HEK293T (cell line): ENCODE data around the gene KRTAP12-1.

ENCODE experiments used
- CTCF ChIA-PET: fragments of 350-600 bp; formaldehyde crosslinking; extraction: SDS; loops from one replicate; lab custom pipeline; 2021; ENCODE audit warnings: antibody characterized with exemption, inconsistent platforms; lab: Yijun Ruan, JAX
- POLR2A ChIA-PET: fragments of 350-600 bp; formaldehyde crosslinking; extraction: SDS; loops from one replicate; lab custom pipeline; 2020; ENCODE audit warnings: antibody characterized with exemption, inconsistent platforms; lab: Yijun Ruan, JAX
- DNase-seq: peaks from one replicate; pipeline ENCODE4 v3.0.0; 2012; ENCODE audit warnings: mixed read lengths; ENCODE audit errors: extremely low spot score
- ARNT ChIP-seq: fragments of 450-650 bp; IDR thresholded peaks from 2 replicates; pipeline ENCODE4 v1.6.1; 2017; ENCODE audit warnings: mild to moderate bottlenecking
- BHLHE40 ChIP-seq: fragments of 450-650 bp; IDR thresholded peaks from 2 replicates; pipeline ENCODE4 v1.6.1; 2016; ENCODE audit warnings: mild to moderate bottlenecking, moderate library complexity, borderline replicate concordance
- CTBP1 ChIP-seq: fragments of 450-650 bp; IDR thresholded peaks from 2 replicates; pipeline ENCODE4 v1.6.1; 2016; ENCODE audit warnings: borderline replicate concordance
- ELF4 ChIP-seq: fragments of 450-650 bp; IDR thresholded peaks from 2 replicates; pipeline ENCODE4 v1.6.1; 2017; ENCODE audit warnings: antibody characterized with exemption
- FOXA1 ChIP-seq: fragments of 450-650 bp; IDR thresholded peaks from 2 replicates; pipeline ENCODE4 v1.6.1; 2016; ENCODE audit warnings: mild to moderate bottlenecking
- FOXK2 ChIP-seq: fragments of 450-650 bp; IDR thresholded peaks from 2 replicates; pipeline ENCODE4 v1.6.1; 2016; ENCODE audit warnings: mild to moderate bottlenecking
- FOXM1 ChIP-seq: fragments of 450-650 bp; IDR thresholded peaks from 2 replicates; pipeline ENCODE4 v1.6.1; 2017; ENCODE audit warnings: mild to moderate bottlenecking, borderline replicate concordance
- HDGF ChIP-seq: fragments of 450-650 bp; IDR thresholded peaks from 2 replicates; pipeline ENCODE4 v1.6.1; 2017; ENCODE audit warnings: antibody characterized with exemption, borderline replicate concordance
- L3MBTL2 ChIP-seq: fragments of 450-650 bp; conservative IDR thresholded peaks from 2 replicates; pipeline ENCODE4 v1.6.1; 2016; ENCODE audit warnings: mild to moderate bottlenecking
- LEF1 ChIP-seq: fragments of 450-650 bp; IDR thresholded peaks from 2 replicates; pipeline ENCODE4 v1.6.1; 2017; ENCODE audit warnings: mild to moderate bottlenecking, borderline replicate concordance
- NFRKB ChIP-seq: fragments of 450-650 bp; IDR thresholded peaks from 2 replicates; pipeline ENCODE4 v1.6.1; 2016; ENCODE audit warnings: mild to moderate bottlenecking, moderate library complexity
- PKNOX1 ChIP-seq: fragments of 450-650 bp; IDR thresholded peaks from 2 replicates; pipeline ENCODE4 v1.6.1; 2016
- SP1 ChIP-seq: fragments of 450-650 bp; IDR thresholded peaks from 2 replicates; pipeline ENCODE4 v1.6.1; 2017
- SUZ12 ChIP-seq: fragments of 450-650 bp; IDR thresholded peaks from 2 replicates; pipeline ENCODE4 v1.6.1; 2016; ENCODE audit warnings: mild to moderate bottlenecking
- TARDBP ChIP-seq: fragments of 450-650 bp; IDR thresholded peaks from 2 replicates; pipeline ENCODE4 v1.6.1; 2016
- ZNF384 ChIP-seq: fragments of 450-650 bp; IDR thresholded peaks from 2 replicates; pipeline ENCODE4 v1.6.1; 2016

KRTAP12-1 gene

GRCh38 chr21:44727757-44728156 lies 45.8 kb upstream of the KRTAP12-1 start:
- TF ChIP-seq SP1 (no peak), ZNF384 (no peak), SUZ12 (no peak), HDGF (no peak), FOXA1 (no peak), ARNT (no peak)
- no peak for DNase-seq
- CTCF ChIA-PET = no interaction called here
- POLR2A ChIA-PET = no interaction called here

GRCh38 chr21:44727321-44727720 lies 45.4 kb upstream of the KRTAP12-1 start:
- CTCF ChIA-PET = no interaction called here
- TF ChIP-seq BHLHE40 = no peak
- TF ChIP-seq NFRKB = no peak
- TF ChIP-seq FOXA1 = no peak
- no peak for TF ChIP-seq CTBP1
- no peak for TF ChIP-seq ELF4
- no peak for TF ChIP-seq SP1
- TF ChIP-seq PKNOX1 = no peak
- TF ChIP-seq L3MBTL2 = no peak
- TF ChIP-seq FOXM1 = no peak
- no peak for TF ChIP-seq LEF1
- TF ChIP-seq ZNF384 = no peak
- no peak for TF ChIP-seq SUZ12
- TF ChIP-seq FOXK2 = no peak

GRCh38 chr21:44726826-44727225 lies 44.9 kb upstream of the KRTAP12-1 start:
- CTCF ChIA-PET = interaction anchor here (0.7 kb wide), 1 partner anchor 31 kb away, joined by 3 read pairs; no protein-coding TSS in a partner anchor
- no peak for DNase-seq
- POLR2A ChIA-PET = no interaction called here
- no peak for TF ChIP-seq L3MBTL2
- TF ChIP-seq ARNT = no peak

More at GRCh38 chr21:44727321-44727720, 45.4 kb upstream of the KRTAP12-1 start:
- POLR2A ChIA-PET = no interaction called here
- DNase-seq = no peak

GRCh38 chr21:44724926-44725325 lies 43.0 kb upstream of the KRTAP12-1 start:
- ChIA-PET POLR2A (no interaction called here), CTCF (no interaction called here)

GRCh38 chr21:44724196-44724595 lies 42.2 kb upstream of the KRTAP12-1 start:
- POLR2A ChIA-PET = no interaction called here
- TF ChIP-seq FOXA1 = no peak
- TF ChIP-seq FOXM1 = no peak
- TF ChIP-seq FOXK2 = no peak
- no peak for TF ChIP-seq HDGF
- TF ChIP-seq L3MBTL2 = no peak
- TF ChIP-seq CTBP1 = no peak
- TF ChIP-seq SUZ12 = no peak
- no peak for TF ChIP-seq SP1
- no peak for TF ChIP-seq PKNOX1
- no peak for TF ChIP-seq ARNT
- no peak for TF ChIP-seq BHLHE40
- no peak for TF ChIP-seq NFRKB
- no peak for TF ChIP-seq LEF1
- no peak for TF ChIP-seq ELF4
- no peak for TF ChIP-seq ZNF384
- TF ChIP-seq TARDBP = no peak

More at GRCh38 chr21:44724926-44725325, 43.0 kb upstream of the KRTAP12-1 start:
- no peak for DNase-seq
- TF ChIP-seq SUZ12 (no peak), TARDBP (no peak), NFRKB (no peak), L3MBTL2 (no peak), PKNOX1 (no peak), ARNT (no peak), LEF1 (no peak), CTBP1 (no peak), HDGF (no peak), ZNF384 (no peak), FOXM1 (no peak), ELF4 (no peak), SP1 (no peak), FOXA1 (no peak), FOXK2 (no peak), BHLHE40 (no peak)

GRCh38 chr21:44723177-44724131 lies 41.5 kb upstream of the KRTAP12-1 start:
- POLR2A ChIA-PET = no interaction called here
- CTCF ChIA-PET = no interaction called here
- TF ChIP-seq ZNF384 = no peak
- no peak for DNase-seq

More at GRCh38 chr21:44724196-44724595, 42.2 kb upstream of the KRTAP12-1 start:
- DNase-seq = no peak
- CTCF ChIA-PET = no interaction called here
